Endothelial cell of umbilical vein (primary cell): Measurements from ENCODE around the gene ARPC1A. TPM values are rescaled to one million over a fixed set of nuclear protein-coding genes. Genes with fewer than 3 reads are reported as not detected.

Source experiments
- BruUV-seq: library from RNA; stranded (reverse); fragments of 400-500 nt; replicated peaks from 2 replicates; lab custom pipeline; 2021; lab: Mats Ljungman, UMichigan
- CTCF ChIA-PET: fragments of 300-600, 350-600 bp; sonication (Branson Sonifier 250); formaldehyde crosslinking; loops from one replicate; lab custom pipeline; 2021; ENCODE audit warnings: antibody characterized with exemption, inconsistent platforms; lab: Charles Lee
- POLR2A ChIA-PET: fragments of 300-600, 350-600 bp; sonication (Branson Sonifier 250); formaldehyde crosslinking; loops from one replicate; lab custom pipeline; 2021; ENCODE audit warnings: antibody characterized with exemption, inconsistent platforms; lab: Charles Lee
- DNase-seq: peaks from one replicate; pipeline ENCODE4 v3.0.0-alpha.2; 2011; ENCODE audit warnings: low read depth, low spot score
- FAIRE-seq: peaks from 2 replicates; lab custom pipeline; 2011; peaks lifted over from hg19 to GRCh38; lab: Jason Lieb, UNC
- H2AFZ ChIP-seq: 2 replicates; pipeline ENCODE4 v1.6.0; 2012; ENCODE audit warnings: low read depth, low read length, control low read depth, inconsistent platforms
- H3K27ac ChIP-seq: 2 replicates; pipeline ENCODE4 v1.5.1; 2011; ENCODE audit warnings: low read depth, mild to moderate bottlenecking, control low read depth, low read length, moderate library complexity; ENCODE audit not compliant: insufficient read depth
- H3K27me3 ChIP-seq, 2 experiments: 2 replicates each; pipeline versions ENCODE4 v1.6.0 to v1.6.1; 2011; ENCODE audit warnings: low read length in 2 of 2, mixed read lengths in 1 of 2; ENCODE audit not compliant: control insufficient read depth in 2 of 2, insufficient read depth in 2 of 2
- H3K36me3 ChIP-seq, 2 experiments: 2 replicates in 1 of 2; 3 replicates in 1 of 2; pipeline ENCODE4 v1.5.1; 2011; ENCODE audit warnings: low read length in 2 of 2, mild to moderate bottlenecking in 1 of 2, moderate library complexity in 1 of 2; ENCODE audit not compliant: control insufficient read depth in 2 of 2, insufficient read depth in 2 of 2; ENCODE audit errors: extremely low read depth in 1 of 2
- H3K4me1 ChIP-seq: 3 replicates; pipeline ENCODE4 v1.5.1; 2011; ENCODE audit warnings: mild to moderate bottlenecking, low read length; ENCODE audit not compliant: control insufficient read depth, insufficient read depth; ENCODE audit errors: extremely low read depth
- H3K4me2 ChIP-seq: 2 replicates; pipeline ENCODE4 v1.6.1; 2011; ENCODE audit warnings: low read length, control low read depth, mixed read lengths; ENCODE audit not compliant: insufficient read depth
- H3K4me3 ChIP-seq, 3 experiments: fragments of 200-600 bp in 1 of 3; sonication (generic), shearing (Covaris generic) in 1 of 3; replicated peaks in 1 of 3; 2 replicates each; pipeline ENCODE4 v1.5.1; 2011 to 2016; ENCODE audit warnings: control low read depth in 3 of 3, low read length in 3 of 3, mild to moderate bottlenecking in 2 of 3, inconsistent platforms in 1 of 3, low read depth in 1 of 3, moderate library complexity in 1 of 3; ENCODE audit not compliant: insufficient read depth in 1 of 3
- H3K79me2 ChIP-seq: 2 replicates; pipeline ENCODE4 v1.6.0; 2012; ENCODE audit warnings: low read length, inconsistent platforms; ENCODE audit not compliant: control insufficient read depth, insufficient read depth
- H3K9ac ChIP-seq: replicated peaks from 2 replicates; pipeline ENCODE3; 2011; ENCODE audit warnings: low read length, control low read depth; ENCODE audit not compliant: insufficient read depth; ENCODE audit errors: extremely low read depth
- H3K9me1 ChIP-seq: replicated peaks from 3 replicates; pipeline ENCODE4 v1.6.0; 2011; ENCODE audit warnings: mild to moderate bottlenecking, low read length; ENCODE audit not compliant: control insufficient read depth, insufficient read depth; ENCODE audit errors: extremely low read depth
- H3K9me3 ChIP-seq: replicated peaks from 2 replicates; pipeline ENCODE4 v1.5.1; 2012; ENCODE audit warnings: low read length, inconsistent platforms; ENCODE audit not compliant: control insufficient read depth, insufficient read depth
- H4K20me1 ChIP-seq: replicated peaks from 2 replicates; pipeline ENCODE3; 2011; ENCODE audit warnings: mild to moderate bottlenecking, low read length; ENCODE audit not compliant: control insufficient read depth, insufficient read depth; ENCODE audit errors: extremely low read depth
- FOS ChIP-seq: IDR thresholded peaks from 2 replicates; pipeline ENCODE4 v1.6.1; 2011; ENCODE audit warnings: mild to moderate bottlenecking, low read length, moderate library complexity, borderline replicate concordance; ENCODE audit not compliant: insufficient read depth
- GATA2 ChIP-seq: IDR thresholded peaks from 2 replicates; pipeline ENCODE4 v1.7.0; 2011; ENCODE audit warnings: low read depth, mild to moderate bottlenecking, moderate library complexity, mixed read lengths, low read length; ENCODE audit not compliant: insufficient read length, insufficient read depth
- MYC ChIP-seq: IDR thresholded peaks from one replicate; pipeline ENCODE4 v1.6.1; 2011; ENCODE audit warnings: mild to moderate bottlenecking, low read depth, low read length
- POLR2AphosphoS5 ChIP-seq: IDR thresholded peaks from 2 replicates; pipeline ENCODE4 v1.6.1; 2012; ENCODE audit warnings: low read depth, mild to moderate bottlenecking, control low read depth, low read length, moderate library complexity; ENCODE audit not compliant: insufficient read depth
- dilution Hi-C: fragments of 300-500 bp; cut with MboI; formaldehyde crosslinking; loops from one replicate; pipeline ENCODE4 v1.15.0; 2019; ENCODE audit warnings: low sequenced_read_pairs; ENCODE audit not compliant: extremely low pct_ligation_motif_present
- intact Hi-C: fragments of 100-400 bp; cut with micrococcal nuclease; formaldehyde crosslinking; loops from one replicate; pipeline ENCODE4 v1.10.0; 2022
- polyA plus RNA-seq, 4 experiments: library from polyadenylated mRNA; depleted of rRNA in 3 of 4; stranded (reverse) in 3 of 4; unstranded in 1 of 4; fragments of >200 nt; gene quantifications; 2 replicates each; pipeline versions ENCODE4 v1.2.1 to v1.2.3, GENCODE V29; 2011 to 2012; ENCODE audit warnings: missing spikeins in 1 of 4
- total RNA-seq: library from RNA; stranded (reverse); gene quantifications from 2 replicates; pipeline ENCODE4 v1.2.3, GENCODE V29; 2021
- TF ChIP-seq, protein P1 (sequence below): IDR thresholded peaks from 2 replicates; pipeline ENCODE4 v1.6.1; 2011; ENCODE audit not compliant: insufficient read depth, insufficient read length
- TF ChIP-seq, protein P2 (sequence below), 2 donors: IDR thresholded peaks; 1 replicate in 1 of 2; 2 replicates in 1 of 2; pipeline ENCODE4 v1.5.1; 2011; ENCODE audit warnings: low read length in 2 of 2, mild to moderate bottlenecking in 2 of 2, moderate library complexity in 2 of 2, control low read depth in 1 of 2, inconsistent platforms in 1 of 2, low read depth in 1 of 2; ENCODE audit not compliant: insufficient read depth in 1 of 2; ENCODE audit errors: extremely low read depth in 1 of 2

Gene ARPC1A
- total and polyA plus RNA-seq, 2 donors (not counting 3 experiments of a cell fraction or from before 2014, with no cell fraction given) = 200 to 243 TPM

DNA sequence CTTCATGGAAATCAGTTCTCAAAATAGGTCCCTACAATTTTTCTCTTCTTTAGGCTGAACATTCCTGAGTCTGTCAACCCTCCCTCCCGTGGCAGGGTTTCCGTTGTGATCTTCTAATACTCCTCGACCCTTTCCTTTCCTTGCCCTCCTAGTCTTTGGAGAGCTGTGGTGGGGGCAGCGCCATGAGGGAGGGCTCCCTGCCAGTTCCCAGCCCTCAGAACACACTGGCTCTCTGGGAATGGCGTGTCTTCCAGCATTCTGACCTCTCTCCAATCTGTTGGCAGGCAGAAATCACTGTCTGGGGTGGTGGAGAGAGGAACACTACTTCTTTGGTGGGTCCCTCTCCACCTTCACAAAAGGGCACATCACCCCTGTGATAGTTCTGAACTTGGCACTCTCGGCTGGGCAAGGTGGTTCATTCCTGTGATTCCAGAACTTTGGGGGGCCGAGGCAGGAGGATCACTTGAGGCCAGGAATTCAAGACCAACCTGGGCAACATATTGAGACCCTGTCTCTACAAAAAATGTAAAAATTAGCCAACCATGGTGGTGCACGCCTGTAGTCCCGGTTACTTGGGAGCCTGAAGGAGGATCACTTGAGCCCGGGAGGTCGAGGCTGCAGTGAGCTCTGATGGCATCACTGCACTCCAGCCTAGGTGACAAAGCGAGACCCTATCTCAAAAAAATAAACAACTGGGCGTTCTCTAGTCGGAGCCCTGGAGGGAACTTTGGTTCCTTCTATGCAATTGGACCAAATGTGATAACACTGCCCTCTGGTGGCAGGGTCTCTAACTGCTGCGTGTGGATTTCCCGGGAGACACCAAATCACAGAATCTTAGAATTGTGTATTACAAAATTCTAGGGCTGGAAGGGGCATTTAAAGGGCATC, 13.1 kb upstream of the ARPC1A start:
- Histone ChIP-seq H3K27me3 (no peaks in the 10 kb centered on the region), H3K9me1 (no peaks in the 10 kb centered on the region), H3K27ac (no peak overlapping the region), H3K4me1 (no peaks in the 10 kb centered on the region), H3K9ac (no peak overlapping the region), H3K79me2 (no peaks in the 10 kb centered on the region), H4K20me1 (no peaks in the 10 kb centered on the region), H2AFZ (peak overlapping the region; percentile 58), H3K4me2 (peak overlapping the region; percentile 32), H3K36me3 (no peaks in the 10 kb centered on the region), H3K4me3 (no peak overlapping the region), H3K9me3 (no peaks in the 10 kb centered on the region)
- no peak for TF ChIP-seq MYC
- TF ChIP-seq, protein P1, sequence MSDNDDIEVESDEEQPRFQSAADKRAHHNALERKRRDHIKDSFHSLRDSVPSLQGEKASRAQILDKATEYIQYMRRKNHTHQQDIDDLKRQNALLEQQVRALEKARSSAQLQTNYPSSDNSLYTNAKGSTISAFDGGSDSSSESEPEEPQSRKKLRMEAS = no peak
- no peak for TF ChIP-seq POLR2AphosphoS5
- TF ChIP-seq GATA2 = no peak
- TF ChIP-seq FOS = no peak
- TF ChIP-seq, protein P2, sequence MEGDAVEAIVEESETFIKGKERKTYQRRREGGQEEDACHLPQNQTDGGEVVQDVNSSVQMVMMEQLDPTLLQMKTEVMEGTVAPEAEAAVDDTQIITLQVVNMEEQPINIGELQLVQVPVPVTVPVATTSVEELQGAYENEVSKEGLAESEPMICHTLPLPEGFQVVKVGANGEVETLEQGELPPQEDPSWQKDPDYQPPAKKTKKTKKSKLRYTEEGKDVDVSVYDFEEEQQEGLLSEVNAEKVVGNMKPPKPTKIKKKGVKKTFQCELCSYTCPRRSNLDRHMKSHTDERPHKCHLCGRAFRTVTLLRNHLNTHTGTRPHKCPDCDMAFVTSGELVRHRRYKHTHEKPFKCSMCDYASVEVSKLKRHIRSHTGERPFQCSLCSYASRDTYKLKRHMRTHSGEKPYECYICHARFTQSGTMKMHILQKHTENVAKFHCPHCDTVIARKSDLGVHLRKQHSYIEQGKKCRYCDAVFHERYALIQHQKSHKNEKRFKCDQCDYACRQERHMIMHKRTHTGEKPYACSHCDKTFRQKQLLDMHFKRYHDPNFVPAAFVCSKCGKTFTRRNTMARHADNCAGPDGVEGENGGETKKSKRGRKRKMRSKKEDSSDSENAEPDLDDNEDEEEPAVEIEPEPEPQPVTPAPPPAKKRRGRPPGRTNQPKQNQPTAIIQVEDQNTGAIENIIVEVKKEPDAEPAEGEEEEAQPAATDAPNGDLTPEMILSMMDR (IDR thresholded peaks at IDR 0.05; ENCODE audit: extremely low read depth in 1 of 2, insufficient read depth in 1 of 2, low read depth in 1 of 2, low read length in 2 of 2) = peak; percentile 82 to 83
- intact Hi-C loops = loop anchor here (1.0 to 2.0 kb wide), 2 partner anchors 170 to 272 kb away; no protein-coding TSS in a partner anchor
- ChIA-PET POLR2A (no interaction called here), CTCF (interaction anchor here (1.0 to 5.6 kb wide), 3 partner anchors 199 to 276 kb away, joined by 3 to 44 read pairs (median 6); no protein-coding TSS in a partner anchor)
- dilution Hi-C loops = loop anchor here (10.0 kb wide), 1 partner anchor 248 kb away; no protein-coding TSS in a partner anchor
- no peak for FAIRE-seq
- peak; percentile 59 for DNase-seq
- no TSS peak for BruUV-seq
